B cell (primary cell): ENCODE data around the gene DNAI2.

Source experiments
- EZH2 ChIP-seq: IDR thresholded peaks from 2 replicates; pipeline ENCODE4 v1.6.1; 2012; ENCODE audit warnings: borderline replicate concordance, low read depth, mild to moderate bottlenecking, moderate library complexity, low read length; ENCODE audit not compliant: insufficient read depth, poor library complexity, severe bottlenecking
- TF ChIP-seq, protein P1 (sequence below): fragments of 200-600 bp; IDR thresholded peaks from one replicate; pipeline ENCODE4 v1.8.0; 2022; ENCODE audit warnings: antibody characterized with exemption, mild to moderate bottlenecking

- TF ChIP-seq, protein P1, sequence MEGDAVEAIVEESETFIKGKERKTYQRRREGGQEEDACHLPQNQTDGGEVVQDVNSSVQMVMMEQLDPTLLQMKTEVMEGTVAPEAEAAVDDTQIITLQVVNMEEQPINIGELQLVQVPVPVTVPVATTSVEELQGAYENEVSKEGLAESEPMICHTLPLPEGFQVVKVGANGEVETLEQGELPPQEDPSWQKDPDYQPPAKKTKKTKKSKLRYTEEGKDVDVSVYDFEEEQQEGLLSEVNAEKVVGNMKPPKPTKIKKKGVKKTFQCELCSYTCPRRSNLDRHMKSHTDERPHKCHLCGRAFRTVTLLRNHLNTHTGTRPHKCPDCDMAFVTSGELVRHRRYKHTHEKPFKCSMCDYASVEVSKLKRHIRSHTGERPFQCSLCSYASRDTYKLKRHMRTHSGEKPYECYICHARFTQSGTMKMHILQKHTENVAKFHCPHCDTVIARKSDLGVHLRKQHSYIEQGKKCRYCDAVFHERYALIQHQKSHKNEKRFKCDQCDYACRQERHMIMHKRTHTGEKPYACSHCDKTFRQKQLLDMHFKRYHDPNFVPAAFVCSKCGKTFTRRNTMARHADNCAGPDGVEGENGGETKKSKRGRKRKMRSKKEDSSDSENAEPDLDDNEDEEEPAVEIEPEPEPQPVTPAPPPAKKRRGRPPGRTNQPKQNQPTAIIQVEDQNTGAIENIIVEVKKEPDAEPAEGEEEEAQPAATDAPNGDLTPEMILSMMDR: no peak
- no peak for TF ChIP-seq EZH2
Observed at GRCh38 chr17:74228306-74228978, 45.6 kb upstream of the DNAI2 start.
